Vagina (tissue), 2 donors: ENCODE data around the gene PDE1C. TPM values are rescaled to one million over a fixed set of nuclear protein-coding genes. Genes with fewer than 3 reads are reported as not detected.
"Not testable (repeated sequence)": the region's sequence is repeated elsewhere in the genome, so short reads cannot be mapped to it uniquely, and the experiment has no call there.

ENCODE experiments used
- DNase-seq, 2 donors: peaks; one replicate each; pipeline ENCODE4 v3.0.0-alpha.2; 2017; ENCODE audit errors: extremely low spot score in 2 of 2
- H3K27ac ChIP-seq: fragments of 200-600 bp; sonication (generic); one replicate; pipeline ENCODE4 v1.5.1; 2019
- H3K27me3 ChIP-seq: fragments of 200-600 bp; sonication (generic); one replicate; pipeline ENCODE4 v1.5.1; 2019
- H3K36me3 ChIP-seq, 2 donors: fragments of 200-600 bp; sonication (generic); one replicate each; pipeline ENCODE4 v1.5.1; 2017 to 2019
- H3K4me1 ChIP-seq: fragments of 200-600 bp; sonication (generic); one replicate; pipeline ENCODE4 v1.5.1; 2019
- H3K4me3 ChIP-seq, 2 donors: fragments of 200-600 bp; sonication (generic); 1 replicate in 1 of 2; 2 replicates in 1 of 2; pipeline ENCODE4 v1.5.1; 2016 to 2019
- H3K9me3 ChIP-seq: fragments of 200-600 bp; sonication (generic); one replicate; pipeline ENCODE4 v1.5.1; 2019
- CTCF ChIP-seq, 3 experiments: fragments of 450-650 bp in 2 of 3; fragments of 200-600 bp in 1 of 3; sonication (generic) in 1 of 3; IDR thresholded peaks; one replicate each; pipeline ENCODE4 v1.5.1; 2017 to 2019; ENCODE audit warnings: antibody characterized with exemption in 3 of 3, mild to moderate bottlenecking in 2 of 3, moderate library complexity in 2 of 3
- POLR2A ChIP-seq, 2 donors: fragments of 450-650 bp; IDR thresholded peaks; one replicate each; pipeline ENCODE4 v1.6.1; 2017; ENCODE audit warnings: antibody characterized with exemption in 2 of 2, mild to moderate bottlenecking in 2 of 2, moderate library complexity in 2 of 2
- POLR2AphosphoS5 ChIP-seq, 2 donors: sonication (generic); formaldehyde crosslinking; IDR thresholded peaks; one replicate each; pipeline ENCODE4 v1.9.0; 2017; ENCODE audit warnings: antibody characterized with exemption in 2 of 2, mild to moderate bottlenecking in 2 of 2, low read depth in 1 of 2; ENCODE audit not compliant: insufficient read depth in 1 of 2
- intact Hi-C: fragments of 100-400 bp; cut with DNase I; formaldehyde crosslinking; loops from one replicate; pipeline ENCODE4 v1.15.1; 2023
- total RNA-seq: library from RNA; depleted of rRNA; stranded (reverse); fragments of >200 nt; gene quantifications from one replicate; pipeline ENCODE4 v1.2.3, GENCODE V29; 2016

The PDE1C gene
- total RNA-seq, 1 donor from 2014 or later: 19.2 TPM

DNA sequence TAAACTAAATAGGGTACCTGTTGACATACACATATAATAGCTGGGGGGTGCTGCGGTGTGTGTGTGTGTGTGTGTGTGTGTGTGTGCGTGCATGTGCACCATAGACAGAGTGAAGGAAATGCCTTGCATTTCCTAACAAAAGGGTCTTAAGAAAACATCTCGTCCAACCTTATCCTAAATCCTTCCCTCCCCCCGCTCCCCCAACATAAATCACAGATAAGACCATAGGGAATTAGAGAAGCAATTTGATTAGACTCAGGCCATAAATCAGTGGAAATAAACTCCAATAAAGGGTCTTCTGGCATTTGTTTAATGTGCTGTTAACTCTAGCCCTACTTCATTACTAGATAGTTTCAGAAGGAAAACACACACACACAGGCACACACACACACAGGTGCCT, 234.7 kb downstream of the PDE1C start:
- no peak overlapping the region for H3K4me3 ChIP-seq
- H3K27me3 ChIP-seq: no peaks in the 10 kb centered on the region
- H3K27ac ChIP-seq: no peak overlapping the region
- TF ChIP-seq POLR2A (IDR thresholded peaks at IDR 0.05): no peak
- no peak for TF ChIP-seq POLR2AphosphoS5 (IDR thresholded peaks at IDR 0.05; ENCODE audit: insufficient read depth in 1 of 2, low read depth in 1 of 2)
- no peak for TF ChIP-seq CTCF (IDR thresholded peaks at IDR 0.05)
- no peaks in the 10 kb centered on the region for H3K9me3 ChIP-seq
- H3K36me3 ChIP-seq: no peaks in the 10 kb centered on the region
- H3K4me1 ChIP-seq: no peaks in the 10 kb centered on the region
- intact Hi-C loops: no loop called here
- no peak for DNase-seq

GRCh38 chr7:31833625-31834024, 236.6 kb downstream of the PDE1C start:
- H3K27ac ChIP-seq, DNase-seq, H3K36me3 ChIP-seq, H3K4me1 ChIP-seq, H3K9me3 ChIP-seq, H3K27me3 ChIP-seq, H3K4me3 ChIP-seq, intact Hi-C loops: not testable (repeated sequence)

DNA sequence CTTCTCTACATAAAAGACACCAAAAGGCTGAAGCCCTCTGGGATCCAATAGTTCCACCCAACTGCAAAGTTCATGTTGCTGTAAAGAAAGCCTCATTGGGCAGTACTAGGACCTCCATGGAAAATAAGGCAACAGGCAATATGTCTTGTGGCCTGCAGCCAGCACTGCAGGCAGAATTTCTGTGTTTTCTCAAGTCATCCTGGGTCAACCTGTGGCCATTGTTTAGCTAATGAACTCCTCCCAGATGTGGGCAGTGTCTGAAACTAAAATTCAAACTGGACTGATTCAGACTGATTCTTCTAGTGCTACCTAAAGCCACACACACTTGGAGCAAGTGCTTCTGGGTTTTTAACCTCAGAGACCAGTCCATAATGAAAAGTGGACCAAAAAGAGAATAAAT, 241.7 kb downstream of the PDE1C start:
- intact Hi-C loops: no loop called here
- Histone ChIP-seq H3K4me3 (no peak overlapping the region), H3K27ac (no peak overlapping the region), H3K27me3 (no peaks in the 10 kb centered on the region), H3K36me3 (no peaks in the 10 kb centered on the region), H3K4me1 (no peaks in the 10 kb centered on the region), H3K9me3 (no peaks in the 10 kb centered on the region)
- TF ChIP-seq CTCF (IDR thresholded peaks at IDR 0.05) (no peak), POLR2AphosphoS5 (IDR thresholded peaks at IDR 0.05; ENCODE audit: insufficient read depth in 1 of 2, low read depth in 1 of 2) (no peak), POLR2A (IDR thresholded peaks at IDR 0.05) (no peak)
- no peak for DNase-seq

- Histone ChIP-seq H3K27ac (no peak overlapping the region), H3K9me3 (no peaks in the 10 kb centered on the region), H3K4me3 (no peak overlapping the region), H3K36me3 (no peaks in the 10 kb centered on the region), H3K27me3 (no peaks in the 10 kb centered on the region), H3K4me1 (no peaks in the 10 kb centered on the region)
- DNase-seq: no peak
- intact Hi-C loops: no loop called here
- TF ChIP-seq POLR2A (IDR thresholded peaks at IDR 0.05) (no peak), CTCF (IDR thresholded peaks at IDR 0.05) (no peak), POLR2AphosphoS5 (IDR thresholded peaks at IDR 0.05; ENCODE audit: insufficient read depth in 1 of 2, low read depth in 1 of 2) (no peak)
These were observed 244.6 kb downstream of the PDE1C start for GRCh38 chr7:31825576-31825975.

DNA sequence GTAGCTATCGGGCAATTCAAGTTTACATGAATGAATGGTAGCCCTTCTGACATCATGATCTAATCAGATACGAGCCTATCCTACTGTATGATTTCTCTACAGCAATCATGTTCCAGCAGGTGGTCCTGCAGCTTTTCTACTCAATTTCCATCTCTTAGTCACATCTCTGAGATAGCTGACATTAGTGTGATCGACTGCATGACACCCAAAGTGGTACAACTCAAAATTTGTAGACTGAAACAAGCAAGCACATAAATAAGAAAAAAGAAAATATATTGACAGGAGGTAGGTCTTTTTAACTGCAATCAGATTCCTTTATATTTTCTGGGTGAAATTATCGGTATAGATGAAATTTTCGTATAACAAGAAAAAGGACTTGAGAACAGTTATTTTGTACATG, 251.2 kb downstream of the PDE1C start:
- no peaks in the 10 kb centered on the region for H3K4me1 ChIP-seq
- H3K36me3 ChIP-seq: no peaks in the 10 kb centered on the region
- intact Hi-C loops: no loop called here
- DNase-seq: no peak
- TF ChIP-seq POLR2A (IDR thresholded peaks at IDR 0.05) (no peak), POLR2AphosphoS5 (IDR thresholded peaks at IDR 0.05; ENCODE audit: insufficient read depth in 1 of 2, low read depth in 1 of 2) (no peak), CTCF (IDR thresholded peaks at IDR 0.05) (no peak)
- no peaks in the 10 kb centered on the region for H3K27me3 ChIP-seq
- no peaks in the 10 kb centered on the region for H3K9me3 ChIP-seq
- no peak overlapping the region for H3K4me3 ChIP-seq
- H3K27ac ChIP-seq: no peak overlapping the region

DNA sequence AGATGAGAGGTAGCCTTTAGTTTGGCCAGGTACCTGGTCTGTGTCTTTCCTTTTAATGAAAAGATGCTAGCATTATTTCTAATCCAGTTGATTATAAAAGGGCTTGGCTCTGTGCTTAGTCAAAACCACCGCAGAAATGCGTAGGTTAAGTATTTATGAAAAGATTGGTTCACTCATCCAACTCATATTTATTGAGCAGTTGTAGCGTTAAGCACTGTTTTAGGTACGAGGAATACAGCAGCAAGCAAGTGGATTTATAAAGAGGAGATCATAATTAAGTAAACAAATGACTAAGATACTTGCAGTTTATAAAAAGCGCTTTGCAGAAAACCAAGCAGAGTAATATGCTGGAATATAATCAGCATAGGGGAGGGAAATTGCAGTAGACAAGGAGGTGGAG, 253.4 kb downstream of the PDE1C start:
- Histone ChIP-seq H3K36me3 (no peaks in the 10 kb centered on the region), H3K27ac (no peak overlapping the region), H3K4me1 (no peaks in the 10 kb centered on the region), H3K27me3 (no peaks in the 10 kb centered on the region), H3K4me3 (no peak overlapping the region), H3K9me3 (no peaks in the 10 kb centered on the region)
- TF ChIP-seq CTCF (IDR thresholded peaks at IDR 0.05) (no peak), POLR2A (IDR thresholded peaks at IDR 0.05) (no peak), POLR2AphosphoS5 (IDR thresholded peaks at IDR 0.05; ENCODE audit: insufficient read depth in 1 of 2, low read depth in 1 of 2) (no peak)
- no peak for DNase-seq
- intact Hi-C loops: no loop called here
